ENCODE results near the gene CAST.

Gene CAST

GRCh38 chr5:96645091-96645490, 17.1 kb upstream of the CAST start:
- no peak for DNase-seq

- no peak for DNase-seq
Observed at GRCh38 chr5:96648023-96648422, 14.2 kb upstream of the CAST start.

GRCh38 chr5:96648593-96648992, 13.6 kb upstream of the CAST start:
- no peak for DNase-seq

- no peak for DNase-seq
Observed at GRCh38 chr5:96649251-96649662, 12.9 kb upstream of the CAST start.

- DNase-seq: no peak
Observed at GRCh38 chr5:96649681-96650540, 12.3 kb upstream of the CAST start.

- DNase-seq: no peak
Observed at GRCh38 chr5:96651047-96651446, 11.1 kb upstream of the CAST start.

GRCh38 chr5:96651948-96652753, 10.0 kb upstream of the CAST start:
- DNase-seq: peak; percentile 4

GRCh38 chr5:96652769-96653454, 9.3 kb upstream of the CAST start:
- no peak for DNase-seq

- no peak for DNase-seq
Observed at GRCh38 chr5:96654209-96654608, 8.0 kb upstream of the CAST start.

- no peak for DNase-seq
Observed at GRCh38 chr5:96655085-96655484, 7.1 kb upstream of the CAST start.

GRCh38 chr5:96655506-96655905, 6.7 kb upstream of the CAST start:
- DNase-seq: no peak

- DNase-seq: peak; percentile 7
Observed at GRCh38 chr5:96657068-96657467, 5.1 kb upstream of the CAST start.

GRCh38 chr5:96658272-96658671, 3.9 kb upstream of the CAST start:
- DNase-seq: no peak

- DNase-seq: no peak
Observed at GRCh38 chr5:96659170-96659569, 3.0 kb upstream of the CAST start.

- DNase-seq: peak; percentile 31
Observed at GRCh38 chr5:96660971-96661854, 963 bp upstream of the CAST start.

- peak; percentile 82 for DNase-seq
Observed at GRCh38 chr5:96662725-96663518, 746 bp downstream of the CAST start.

- DNase-seq: no peak
Observed at GRCh38 chr5:96663608-96664007, 1.4 kb downstream of the CAST start.

- DNase-seq: no peak
Observed at GRCh38 chr5:96664669-96665068, 2.5 kb downstream of the CAST start.

GRCh38 chr5:96668725-96669124, 6.5 kb downstream of the CAST start:
- DNase-seq: no peak

GRCh38 chr5:96669909-96670308, 7.7 kb downstream of the CAST start:
- no peak for DNase-seq

GRCh38 chr5:96671441-96671840, 9.3 kb downstream of the CAST start:
- DNase-seq: no peak

GRCh38 chr5:96673127-96673526, 11.0 kb downstream of the CAST start:
- DNase-seq: no peak
